ENCODE results near the gene MPG. TPM values are rescaled to one million over a fixed set of nuclear protein-coding genes. Genes with fewer than 3 reads are reported as not detected.

MPG gene
- total RNA-seq, 4 donors from 2014 or later: 22.3 to 63.2 (median 51.2) TPM

DNA sequence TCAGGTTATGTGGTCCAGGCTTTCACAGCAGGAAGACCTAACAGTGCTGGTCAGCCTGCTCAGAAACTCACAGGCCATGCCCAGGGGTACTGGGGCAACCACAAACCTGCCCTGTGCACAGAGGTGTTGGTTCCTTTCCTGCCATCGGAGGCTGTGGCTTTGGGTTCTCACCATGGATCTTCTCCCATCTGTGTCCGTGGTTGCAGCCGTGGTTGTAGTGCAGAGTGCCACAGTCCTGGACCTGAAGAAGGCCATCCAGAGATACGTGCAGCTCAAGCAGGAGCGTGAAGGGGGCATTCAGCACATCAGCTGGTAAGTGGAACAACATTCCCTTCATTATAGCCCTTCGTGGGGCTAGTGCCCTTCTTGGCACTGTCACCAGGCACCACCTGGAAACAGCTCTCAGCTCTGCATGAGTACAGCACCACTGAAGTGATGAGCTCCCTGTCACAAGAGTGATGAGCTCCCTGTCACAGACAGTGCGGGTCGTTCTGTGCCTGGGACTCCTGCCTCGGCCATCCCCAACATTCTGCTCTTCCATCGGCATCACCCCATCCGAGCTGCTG, 22.4 kb upstream of the MPG start:
- no peak for DNase-seq
- H3K36me3 ChIP-seq: peaks cover 0 to 12% (median 2%) of the 10 kb centered on the region in 4 donors

DNA sequence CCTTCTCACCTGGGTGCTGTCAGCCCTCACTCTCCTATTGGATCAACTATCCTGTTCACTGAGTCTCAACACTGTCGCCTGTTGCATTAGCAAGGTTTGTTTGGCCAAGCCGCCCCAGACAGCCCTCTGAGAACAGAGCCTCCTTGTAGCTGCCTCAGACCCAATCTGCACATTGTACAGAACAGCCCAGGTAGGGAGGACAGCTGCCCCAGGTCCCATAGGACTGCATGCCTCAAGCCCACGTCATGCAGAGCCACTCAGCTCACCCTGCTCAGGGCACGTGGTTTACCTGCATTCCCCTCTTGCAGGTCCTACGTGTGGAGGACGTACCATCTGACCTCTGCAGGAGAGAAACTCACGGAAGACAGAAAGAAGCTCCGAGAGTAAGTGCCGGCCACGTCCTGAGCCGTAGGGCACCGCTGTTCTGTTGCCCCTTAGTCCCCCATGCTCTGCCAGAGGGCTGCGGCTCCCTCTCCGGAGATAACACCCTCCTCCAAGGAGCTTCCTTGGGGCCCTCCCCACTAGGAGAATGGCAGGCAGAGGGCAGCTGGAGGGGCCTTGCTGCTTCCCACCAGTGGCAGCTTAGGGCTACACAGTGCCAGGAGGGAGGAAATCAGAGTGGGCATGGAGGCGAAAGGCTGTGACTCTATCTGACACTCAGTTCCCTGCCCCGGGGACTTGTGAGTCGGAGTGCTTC, 21.6 kb upstream of the MPG start:
- 91 to 100% methylated on average over 1 to 17 of the region's 17 CpGs for WGBS, 2 donors (ENCODE audit: low coverage in 1 of 2)
- no peak overlapping the region for H3K4me3 ChIP-seq
- H3K9me3 ChIP-seq: no peaks in the 10 kb centered on the region
- peaks cover 0 to 12% (median 0%) of the 10 kb centered on the region in 4 donors for H3K36me3 ChIP-seq
- no peak for DNase-seq
- intact Hi-C loops (cut with DNase I; ENCODE audit: low total_unique reads): no loop called here
- H3K4me1 ChIP-seq: peaks cover 3 to 21% (median 9%) of the 10 kb centered on the region in 4 donors
- in situ Hi-C loops (cut with MboI; ENCODE audit: low pct_ligation_motif_present in 1 of 4, low pct_unique_long_range_greater_than_20kb in 1 of 4, low sequenced_read_pairs in 3 of 4): no loop called here
- no peak overlapping the region for H3K27ac ChIP-seq
- TF ChIP-seq EP300 (IDR thresholded peaks at IDR 0.05; ENCODE audit: low read depth) (no peak), POLR2AphosphoS5 (IDR thresholded peaks at IDR 0.05) (no peak), POLR2A (IDR thresholded peaks at IDR 0.05) (no peak)
- TF ChIP-seq, protein P1, sequence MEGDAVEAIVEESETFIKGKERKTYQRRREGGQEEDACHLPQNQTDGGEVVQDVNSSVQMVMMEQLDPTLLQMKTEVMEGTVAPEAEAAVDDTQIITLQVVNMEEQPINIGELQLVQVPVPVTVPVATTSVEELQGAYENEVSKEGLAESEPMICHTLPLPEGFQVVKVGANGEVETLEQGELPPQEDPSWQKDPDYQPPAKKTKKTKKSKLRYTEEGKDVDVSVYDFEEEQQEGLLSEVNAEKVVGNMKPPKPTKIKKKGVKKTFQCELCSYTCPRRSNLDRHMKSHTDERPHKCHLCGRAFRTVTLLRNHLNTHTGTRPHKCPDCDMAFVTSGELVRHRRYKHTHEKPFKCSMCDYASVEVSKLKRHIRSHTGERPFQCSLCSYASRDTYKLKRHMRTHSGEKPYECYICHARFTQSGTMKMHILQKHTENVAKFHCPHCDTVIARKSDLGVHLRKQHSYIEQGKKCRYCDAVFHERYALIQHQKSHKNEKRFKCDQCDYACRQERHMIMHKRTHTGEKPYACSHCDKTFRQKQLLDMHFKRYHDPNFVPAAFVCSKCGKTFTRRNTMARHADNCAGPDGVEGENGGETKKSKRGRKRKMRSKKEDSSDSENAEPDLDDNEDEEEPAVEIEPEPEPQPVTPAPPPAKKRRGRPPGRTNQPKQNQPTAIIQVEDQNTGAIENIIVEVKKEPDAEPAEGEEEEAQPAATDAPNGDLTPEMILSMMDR (IDR thresholded peaks at IDR 0.05): no peak
- no peaks in the 10 kb centered on the region for H3K27me3 ChIP-seq

More for the DNA sequence above, 22.4 kb upstream of the MPG start:
- Histone ChIP-seq H3K27ac (no peak overlapping the region), H3K4me3 (no peak overlapping the region), H3K4me1 (peaks cover 3 to 26% (median 9%) of the 10 kb centered on the region in 4 donors), H3K27me3 (no peaks in the 10 kb centered on the region), H3K9me3 (no peaks in the 10 kb centered on the region)
- 93% methylated on average over 11 of the region's 11 CpGs; no CpG with 5 or more reads in 1 of the 2 donors for WGBS, 2 donors (ENCODE audit: low coverage in 1 of 2)
- TF ChIP-seq, protein P1 (IDR thresholded peaks at IDR 0.05): no peak
- TF ChIP-seq POLR2AphosphoS5 (IDR thresholded peaks at IDR 0.05) (no peak), EP300 (IDR thresholded peaks at IDR 0.05; ENCODE audit: low read depth) (no peak), POLR2A (IDR thresholded peaks at IDR 0.05) (no peak)
- intact Hi-C loops (cut with DNase I; ENCODE audit: low total_unique reads): no loop called here
- in situ Hi-C loops (cut with MboI; ENCODE audit: low pct_ligation_motif_present in 1 of 4, low pct_unique_long_range_greater_than_20kb in 1 of 4, low sequenced_read_pairs in 3 of 4): no loop called here

DNA sequence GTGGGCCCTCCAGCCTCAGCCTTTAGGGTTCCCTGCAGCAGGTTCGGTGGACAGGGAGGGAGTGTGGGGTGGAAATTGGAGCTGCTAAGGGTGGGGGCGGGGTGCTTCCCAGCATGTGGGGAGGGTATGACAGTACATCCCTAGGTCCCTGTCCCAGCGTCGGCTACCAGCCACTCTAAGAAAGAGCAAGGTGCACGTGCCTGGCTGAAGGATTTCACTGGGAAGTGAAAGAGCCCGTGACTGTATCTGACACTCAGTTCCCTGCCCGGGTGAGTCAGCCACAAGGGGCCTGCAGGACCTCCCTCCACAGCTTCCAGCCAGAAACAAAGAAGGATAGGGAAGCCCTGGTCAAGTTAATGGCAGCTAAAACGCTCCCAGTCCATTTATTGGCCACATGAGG, 20.3 kb upstream of the MPG start:
- in situ Hi-C loops (cut with MboI; ENCODE audit: low pct_ligation_motif_present in 1 of 4, low pct_unique_long_range_greater_than_20kb in 1 of 4, low sequenced_read_pairs in 3 of 4): no loop called here
- peaks cover 0 to 12% (median 0%) of the 10 kb centered on the region in 4 donors for H3K36me3 ChIP-seq
- H3K4me3 ChIP-seq: no peak overlapping the region
- intact Hi-C loops (cut with DNase I; ENCODE audit: low total_unique reads): no loop called here
- 82 to 84% methylated on average over 3 to 8 of the region's 8 CpGs for WGBS, 2 donors (ENCODE audit: low coverage in 1 of 2)
- DNase-seq: no peak
- no peaks in the 10 kb centered on the region for H3K9me3 ChIP-seq
- no peaks in the 10 kb centered on the region for H3K27me3 ChIP-seq
- TF ChIP-seq POLR2A (IDR thresholded peaks at IDR 0.05) (no peak), EP300 (IDR thresholded peaks at IDR 0.05; ENCODE audit: low read depth) (no peak), POLR2AphosphoS5 (IDR thresholded peaks at IDR 0.05) (no peak)
- TF ChIP-seq, protein P1 (IDR thresholded peaks at IDR 0.05): no peak
- no peak overlapping the region for H3K27ac ChIP-seq
- H3K4me1 ChIP-seq: peaks cover 0 to 11% (median 9%) of the 10 kb centered on the region in 4 donors

GRCh38 chr16:58491-59439, 19.3 kb upstream of the MPG start:
- TF ChIP-seq POLR2A (IDR thresholded peaks at IDR 0.05) (no peak), POLR2AphosphoS5 (IDR thresholded peaks at IDR 0.05) (no peak), EP300 (IDR thresholded peaks at IDR 0.05; ENCODE audit: low read depth) (no peak)
- TF ChIP-seq, protein P1 (IDR thresholded peaks at IDR 0.05): no peak
- intact Hi-C loops (cut with DNase I; ENCODE audit: low total_unique reads) (no loop called here), in situ Hi-C loops (cut with MboI; ENCODE audit: low pct_ligation_motif_present in 1 of 4, low pct_unique_long_range_greater_than_20kb in 1 of 4, low sequenced_read_pairs in 3 of 4) (no loop called here)
- no peak for DNase-seq
- Histone ChIP-seq H3K9me3 (no peaks in the 10 kb centered on the region), H3K27me3 (no peaks in the 10 kb centered on the region), H3K4me1 (peaks cover 0 to 11% (median 8%) of the 10 kb centered on the region in 4 donors), H3K36me3 (peaks cover 0 to 12% (median 0%) of the 10 kb centered on the region in 4 donors), H3K27ac (no peak overlapping the region), H3K4me3 (no peak overlapping the region)
- 76 to 85% methylated on average over 5 to 29 of the region's 29 CpGs for WGBS, 2 donors (ENCODE audit: low coverage in 1 of 2)
